ENCODE measurements around the gene SPDYE4.

SPDYE4 gene

GRCh38 chr17:8736796-8737195 is 21.6 kb downstream of the SPDYE4 start:
- DNase-seq, result no peak

- DNase-seq, result no peak
Measured at GRCh38 chr17:8736362-8736761, 22.0 kb downstream of the SPDYE4 start.

GRCh38 chr17:8735336-8735939 is 22.9 kb downstream of the SPDYE4 start:
- no peak for DNase-seq

- DNase-seq, result no peak
Measured at GRCh38 chr17:8734876-8735275, 23.5 kb downstream of the SPDYE4 start.

- DNase-seq, result no peak
Measured at GRCh38 chr17:8732406-8733085, 25.8 kb downstream of the SPDYE4 start.

- no peak for DNase-seq
Measured at GRCh38 chr17:8729860-8730259, 28.5 kb downstream of the SPDYE4 start.

- no peak for DNase-seq
Measured at GRCh38 chr17:8729421-8729820, 28.9 kb downstream of the SPDYE4 start.

- DNase-seq, result no peak
Measured at GRCh38 chr17:8728971-8729370, 29.4 kb downstream of the SPDYE4 start.

- no peak for DNase-seq
Measured at GRCh38 chr17:8728251-8728938, 30.0 kb downstream of the SPDYE4 start.

- no peak for DNase-seq
Measured at GRCh38 chr17:8726941-8727555, 31.3 kb downstream of the SPDYE4 start.

- DNase-seq, result no peak
Measured at GRCh38 chr17:8725881-8726876, 32.2 kb downstream of the SPDYE4 start.

- no peak for DNase-seq
Measured at GRCh38 chr17:8724451-8724850, 33.9 kb downstream of the SPDYE4 start.

- DNase-seq, result no peak
Measured at GRCh38 chr17:8720596-8720995, 37.8 kb downstream of the SPDYE4 start.

- no peak for DNase-seq
Measured at GRCh38 chr17:8719291-8720246, 38.8 kb downstream of the SPDYE4 start.

- no peak for DNase-seq
Measured at GRCh38 chr17:8718001-8718563, 40.3 kb downstream of the SPDYE4 start.

- no peak for DNase-seq
Measured at GRCh38 chr17:8713878-8714277, 44.5 kb downstream of the SPDYE4 start.

GRCh38 chr17:8713315-8713714 is 45.0 kb downstream of the SPDYE4 start:
- no peak for DNase-seq

GRCh38 chr17:8712698-8713097 is 45.6 kb downstream of the SPDYE4 start:
- no peak for DNase-seq

- DNase-seq, result no peak
Measured at GRCh38 chr17:8711291-8711690, 47.1 kb downstream of the SPDYE4 start.

GRCh38 chr17:8710813-8711212 is 47.5 kb downstream of the SPDYE4 start:
- no peak for DNase-seq

- no peak for DNase-seq
Measured at GRCh38 chr17:8709006-8709405, 49.3 kb downstream of the SPDYE4 start.
